ENCODE data around the gene GNPTAB.

DNA sequence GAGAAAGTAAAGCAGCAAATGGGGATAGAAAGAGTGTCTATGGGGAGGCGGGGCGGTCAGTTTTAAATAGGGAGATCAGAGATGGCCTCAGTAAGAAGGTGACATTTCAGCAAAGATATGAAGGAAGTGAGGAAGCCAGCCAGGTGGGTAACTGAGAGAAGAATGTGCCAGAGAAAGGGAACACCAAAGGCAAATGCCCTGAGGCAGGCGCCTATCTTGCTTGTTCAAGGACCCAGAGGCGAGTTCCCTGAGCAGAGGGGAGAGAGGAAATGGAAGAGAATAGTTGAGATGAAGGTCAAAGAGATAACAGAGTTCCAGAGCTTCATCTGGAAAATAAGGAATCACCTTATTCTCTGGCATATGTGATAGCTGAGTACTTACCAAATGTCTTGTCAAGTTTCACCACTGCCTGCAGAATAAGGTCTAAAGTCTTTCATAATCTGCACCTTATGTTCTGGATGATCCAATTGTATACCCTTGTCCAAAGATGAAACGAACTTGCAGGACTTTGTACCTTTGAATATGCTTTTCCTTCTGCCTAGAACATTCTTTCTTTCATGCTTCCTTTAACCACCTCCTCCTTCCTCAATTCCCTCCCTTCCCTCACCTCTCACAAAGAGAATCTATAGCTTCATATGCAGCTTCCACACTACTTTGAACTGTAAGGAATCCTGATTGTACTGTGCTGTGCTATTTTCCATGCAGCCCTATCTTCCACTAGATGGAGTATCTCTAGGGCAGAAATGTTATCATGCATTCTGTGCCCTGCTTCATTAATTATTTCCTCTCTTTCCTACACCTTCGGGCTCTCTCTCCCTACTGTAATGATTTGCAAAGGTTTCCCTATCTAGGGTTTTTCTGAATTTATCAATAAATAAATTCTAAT, 38.5 kb downstream of the GNPTAB start:
- no peak for TF ChIP-seq POLR2A (IDR thresholded peaks at IDR 0.05)
- TF ChIP-seq, protein P1, sequence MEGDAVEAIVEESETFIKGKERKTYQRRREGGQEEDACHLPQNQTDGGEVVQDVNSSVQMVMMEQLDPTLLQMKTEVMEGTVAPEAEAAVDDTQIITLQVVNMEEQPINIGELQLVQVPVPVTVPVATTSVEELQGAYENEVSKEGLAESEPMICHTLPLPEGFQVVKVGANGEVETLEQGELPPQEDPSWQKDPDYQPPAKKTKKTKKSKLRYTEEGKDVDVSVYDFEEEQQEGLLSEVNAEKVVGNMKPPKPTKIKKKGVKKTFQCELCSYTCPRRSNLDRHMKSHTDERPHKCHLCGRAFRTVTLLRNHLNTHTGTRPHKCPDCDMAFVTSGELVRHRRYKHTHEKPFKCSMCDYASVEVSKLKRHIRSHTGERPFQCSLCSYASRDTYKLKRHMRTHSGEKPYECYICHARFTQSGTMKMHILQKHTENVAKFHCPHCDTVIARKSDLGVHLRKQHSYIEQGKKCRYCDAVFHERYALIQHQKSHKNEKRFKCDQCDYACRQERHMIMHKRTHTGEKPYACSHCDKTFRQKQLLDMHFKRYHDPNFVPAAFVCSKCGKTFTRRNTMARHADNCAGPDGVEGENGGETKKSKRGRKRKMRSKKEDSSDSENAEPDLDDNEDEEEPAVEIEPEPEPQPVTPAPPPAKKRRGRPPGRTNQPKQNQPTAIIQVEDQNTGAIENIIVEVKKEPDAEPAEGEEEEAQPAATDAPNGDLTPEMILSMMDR (IDR thresholded peaks at IDR 0.05): peak in 1 of 6 experiments; percentile 17
